OCI-M2 (cell line): Measurements from ENCODE around the gene GALP.
"Not testable (repeated sequence)": the region's sequence is repeated elsewhere in the genome, so short reads cannot be mapped to it uniquely, and the experiment has no call there.

Source experiments
- DNase-seq: peaks from one replicate; lab custom pipeline; 2025; ENCODE audit not compliant: unreplicated experiment; lab: John Stamatoyannopoulos, UW

Gene GALP

DNA sequence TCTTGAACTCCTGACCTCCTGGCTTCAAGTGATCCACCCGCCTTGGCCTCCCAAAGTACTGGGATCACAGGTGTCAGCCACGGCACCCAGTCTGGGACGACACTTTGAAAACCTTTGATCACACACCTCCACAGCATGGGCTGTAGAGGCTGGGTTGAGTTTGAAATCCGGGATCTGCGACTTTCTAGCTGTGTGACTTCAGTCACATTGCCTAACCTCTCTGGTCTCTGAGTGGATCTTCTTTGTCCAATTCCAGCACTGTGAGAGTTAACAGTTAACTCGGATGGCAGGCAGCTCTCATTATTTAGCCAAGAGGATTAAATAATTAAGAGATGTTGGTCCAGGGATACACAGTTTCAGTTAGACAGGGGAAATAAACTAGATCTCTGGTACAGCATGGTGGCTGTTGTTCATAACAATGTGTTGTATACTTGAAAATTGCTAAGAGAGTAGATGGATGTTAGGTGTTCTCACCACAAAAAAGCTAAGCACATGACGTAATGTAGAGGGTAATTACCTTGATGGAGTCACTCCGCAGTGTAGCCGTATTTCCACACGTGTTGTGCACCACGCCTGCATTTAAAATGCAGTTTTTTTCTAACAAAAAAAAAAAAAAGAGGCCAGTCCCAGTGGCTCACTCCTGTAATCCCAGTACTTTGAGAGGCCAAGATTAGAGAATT is 1.9 kb downstream of the GALP start:
- no peak for DNase-seq

GRCh38 chr19:56189785-56190184 is 14.0 kb downstream of the GALP start:
- no peak for DNase-seq

- no peak for DNase-seq
Measured at GRCh38 chr19:56191115-56191514, 15.3 kb downstream of the GALP start.

- DNase-seq: no peak
Measured at GRCh38 chr19:56191711-56192110, 15.9 kb downstream of the GALP start.

- DNase-seq: no peak
Measured at GRCh38 chr19:56193981-56194640, 18.3 kb downstream of the GALP start.

- DNase-seq: not testable (repeated sequence)
Measured at GRCh38 chr19:56197646-56198045, 21.8 kb downstream of the GALP start, which contains the start of gene ZSCAN5B. Gene ZSCAN5B, minus strand, starts transcription at chr19:56197783. Its CDS starts 4,731 bp downstream, at chr19:56193052.

- no peak for DNase-seq
Measured at GRCh38 chr19:56199687-56200086, 23.9 kb downstream of the GALP start.

- DNase-seq: no peak
Measured at GRCh38 chr19:56201973-56202372, 26.2 kb downstream of the GALP start, which contains the start of gene ZSCAN5C. Gene ZSCAN5C, plus strand, starts transcription at chr19:56202273. Its CDS starts 3,641 bp downstream, at chr19:56205914.

DNA sequence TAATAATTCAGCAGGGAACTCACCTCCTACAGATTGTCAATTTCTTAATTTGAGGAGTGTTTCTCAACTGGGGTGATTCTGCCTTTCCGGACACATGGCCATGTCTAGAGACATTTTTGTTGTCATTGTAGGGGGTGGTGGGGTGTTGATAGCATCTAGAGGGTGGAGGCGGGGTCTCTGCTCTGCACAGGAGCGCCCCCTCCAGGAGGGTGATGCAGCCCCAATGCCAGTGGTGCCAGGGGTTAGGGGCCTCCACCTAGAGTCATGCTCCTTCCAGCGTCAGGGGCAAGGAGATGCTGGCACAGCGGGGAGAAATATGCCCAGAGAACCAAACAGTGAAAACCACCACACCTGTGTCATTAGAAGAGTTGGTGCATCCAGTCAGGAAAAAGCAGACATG is 31.8 kb downstream of the GALP start:
- not testable (repeated sequence) for DNase-seq

- DNase-seq: no peak
Measured at GRCh38 chr19:56209091-56209490, 33.3 kb downstream of the GALP start.

GRCh38 chr19:56210036-56210435 is 34.2 kb downstream of the GALP start:
- DNase-seq: not testable (repeated sequence)

DNA sequence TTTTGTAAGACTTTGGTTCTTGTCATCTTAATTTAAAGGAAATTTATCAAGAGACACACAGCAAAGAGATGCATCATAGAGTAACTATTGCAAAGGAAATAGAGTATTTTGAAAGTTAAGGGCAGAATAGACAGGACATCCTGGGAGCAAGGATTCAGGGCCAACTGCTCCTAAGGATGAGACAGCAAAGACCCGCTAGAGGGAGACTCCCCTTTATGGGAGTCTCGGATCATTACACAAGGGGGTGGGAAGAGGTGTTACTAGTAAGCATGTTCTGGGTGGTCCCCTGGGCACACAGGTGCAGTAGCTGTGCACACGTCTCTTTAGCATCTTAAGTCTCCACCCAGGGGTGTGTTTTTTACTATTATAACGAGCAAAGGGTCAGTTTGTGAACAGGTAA is 35.9 kb downstream of the GALP start:
- no peak for DNase-seq

DNA sequence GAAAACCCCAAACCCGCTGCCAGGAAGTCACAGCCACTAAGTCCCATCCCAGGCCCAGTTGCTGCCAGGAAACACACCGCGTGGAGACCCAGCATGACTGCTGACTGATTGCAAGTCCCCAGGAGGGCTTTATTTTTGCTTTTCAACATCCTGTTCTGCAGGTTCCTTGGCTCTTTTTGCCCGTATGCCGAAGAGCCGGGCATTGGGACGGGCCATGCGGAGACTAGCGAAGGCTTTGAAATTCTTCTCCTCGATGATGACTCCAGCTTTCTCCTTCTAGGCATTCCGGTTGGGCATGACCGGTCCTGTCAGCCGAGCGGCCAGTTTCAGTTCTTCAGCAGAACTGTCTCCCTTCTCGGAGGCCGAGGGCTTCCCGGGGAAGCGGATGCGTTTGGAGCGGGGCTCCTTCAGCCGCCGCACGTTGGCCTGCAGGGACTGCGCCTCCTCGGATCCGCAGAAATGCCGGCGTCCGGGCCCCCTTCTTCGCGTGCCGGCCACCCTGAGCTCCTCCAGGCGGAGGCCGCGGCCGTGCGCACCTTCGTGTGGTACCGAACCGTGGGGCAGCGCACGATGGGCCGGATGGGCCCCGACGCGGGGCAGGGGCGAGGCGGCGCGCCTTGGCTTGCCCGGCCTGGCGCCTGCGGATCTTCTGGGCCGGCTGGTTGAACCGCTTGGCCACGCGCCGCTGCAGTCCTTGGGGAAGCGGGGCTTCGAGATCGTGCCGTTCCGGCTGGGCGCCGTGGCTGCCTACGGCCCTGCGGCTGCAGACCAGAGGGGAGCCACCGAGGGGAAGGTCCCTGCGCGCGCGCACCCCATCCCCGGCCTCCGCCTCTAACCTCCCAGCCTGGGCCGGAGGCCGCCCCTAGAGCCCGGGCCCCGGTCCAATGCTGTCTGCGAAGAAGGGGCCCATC is 41.5 kb downstream of the GALP start:
- DNase-seq: no peak

- DNase-seq: no peak
Measured at GRCh38 chr19:56218961-56219360, 43.2 kb downstream of the GALP start.

GRCh38 chr19:56221442-56221841 is 45.6 kb downstream of the GALP start:
- DNase-seq: not testable (repeated sequence)

- no peak for DNase-seq
Measured at GRCh38 chr19:56221851-56222250, 46.0 kb downstream of the GALP start.

DNA sequence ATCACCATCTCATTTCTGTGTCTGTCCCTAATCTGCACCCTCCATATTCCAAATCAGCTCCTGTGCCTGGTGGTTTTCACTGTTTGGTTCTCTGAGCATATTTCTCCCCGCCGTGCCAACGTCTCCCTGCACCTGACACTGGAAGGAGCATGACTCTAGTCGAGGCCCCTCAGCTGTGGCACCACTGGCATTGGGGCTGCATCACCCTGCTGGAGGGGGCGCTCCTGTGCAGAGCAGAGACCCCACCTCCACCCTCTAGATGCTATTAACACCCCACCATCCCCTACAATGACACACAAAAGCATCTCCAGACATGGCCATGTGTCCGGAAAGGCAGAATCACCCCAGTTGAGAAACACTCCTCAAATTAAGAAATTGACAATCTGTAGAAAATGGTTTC is 47.1 kb downstream of the GALP start:
- no peak for DNase-seq

- no peak for DNase-seq
Measured at GRCh38 chr19:56223481-56223880, 47.7 kb downstream of the GALP start.
